Bronchial epithelial cell (primary cell): Measurements from ENCODE around the gene SCNN1A. TPM values are rescaled to one million over a fixed set of nuclear protein-coding genes. Genes with fewer than 3 reads are reported as not detected.
A peak's percentile ranks its signal among the peaks of the same experiment; 100 is the strongest.

Experiments used
- DNase-seq: peaks from one replicate; pipeline ENCODE4 v3.0.0-alpha.2; 2010; ENCODE audit warnings: low read depth
- FAIRE-seq: peaks from 2 replicates; lab custom pipeline; 2011; peaks lifted over from hg19 to GRCh38; lab: Jason Lieb, UNC
- H3K27me3 ChIP-seq: 2 replicates; pipeline ENCODE4 v1.5.1; 2011; ENCODE audit warnings: low read length; ENCODE audit not compliant: control insufficient read depth, insufficient read depth
- H3K36me3 ChIP-seq: 2 replicates; pipeline ENCODE4 v1.5.1; 2011; ENCODE audit warnings: low read length; ENCODE audit not compliant: control insufficient read depth, insufficient read depth
- H3K4me3 ChIP-seq: 2 replicates; pipeline ENCODE4 v1.5.1; 2011; ENCODE audit warnings: mild to moderate bottlenecking, low read depth, low read length, control low read depth
- total RNA-seq: library from RNA; depleted of rRNA; stranded (reverse); fragments of >200 nt; gene quantifications from 2 replicates; pipeline ENCODE4 v1.2.1, GENCODE V29; 2014
- TF ChIP-seq, protein P1 (sequence below): IDR thresholded peaks from 2 replicates; pipeline ENCODE4 v1.5.1; 2011; ENCODE audit warnings: mild to moderate bottlenecking, moderate library complexity, low read length, control low read depth, inconsistent platforms; ENCODE audit not compliant: insufficient read depth, severe bottlenecking

Gene SCNN1A
- total RNA-seq, 1 donor from 2014 or later = 57.7 TPM

DNA sequence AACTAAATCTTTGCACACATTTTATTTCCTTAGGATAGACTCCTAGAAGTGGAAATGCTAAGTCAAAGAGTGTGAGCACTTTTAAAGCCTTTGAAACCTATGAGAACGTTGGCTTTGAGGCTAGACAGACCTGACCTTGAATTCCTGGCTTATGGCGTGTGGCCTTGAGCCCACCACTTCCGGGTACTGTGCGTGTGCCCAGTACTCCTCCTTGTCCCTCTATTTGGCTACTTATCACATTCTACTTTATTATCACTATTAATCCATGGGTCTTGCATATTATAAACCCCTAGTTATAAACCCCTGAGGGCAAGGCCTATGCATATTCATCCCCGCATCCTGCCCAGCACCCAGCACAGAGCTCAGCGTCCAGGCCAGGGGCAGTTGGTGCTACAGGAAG lies 43.4 kb upstream of the SCNN1A start:
- TF ChIP-seq, protein P1, sequence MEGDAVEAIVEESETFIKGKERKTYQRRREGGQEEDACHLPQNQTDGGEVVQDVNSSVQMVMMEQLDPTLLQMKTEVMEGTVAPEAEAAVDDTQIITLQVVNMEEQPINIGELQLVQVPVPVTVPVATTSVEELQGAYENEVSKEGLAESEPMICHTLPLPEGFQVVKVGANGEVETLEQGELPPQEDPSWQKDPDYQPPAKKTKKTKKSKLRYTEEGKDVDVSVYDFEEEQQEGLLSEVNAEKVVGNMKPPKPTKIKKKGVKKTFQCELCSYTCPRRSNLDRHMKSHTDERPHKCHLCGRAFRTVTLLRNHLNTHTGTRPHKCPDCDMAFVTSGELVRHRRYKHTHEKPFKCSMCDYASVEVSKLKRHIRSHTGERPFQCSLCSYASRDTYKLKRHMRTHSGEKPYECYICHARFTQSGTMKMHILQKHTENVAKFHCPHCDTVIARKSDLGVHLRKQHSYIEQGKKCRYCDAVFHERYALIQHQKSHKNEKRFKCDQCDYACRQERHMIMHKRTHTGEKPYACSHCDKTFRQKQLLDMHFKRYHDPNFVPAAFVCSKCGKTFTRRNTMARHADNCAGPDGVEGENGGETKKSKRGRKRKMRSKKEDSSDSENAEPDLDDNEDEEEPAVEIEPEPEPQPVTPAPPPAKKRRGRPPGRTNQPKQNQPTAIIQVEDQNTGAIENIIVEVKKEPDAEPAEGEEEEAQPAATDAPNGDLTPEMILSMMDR = no peak
- no peak overlapping the region for H3K4me3 ChIP-seq
- DNase-seq (no peak), FAIRE-seq (no peak)
- H3K27me3 ChIP-seq = no peaks in the 10 kb centered on the region
- no peaks in the 10 kb centered on the region for H3K36me3 ChIP-seq

DNA sequence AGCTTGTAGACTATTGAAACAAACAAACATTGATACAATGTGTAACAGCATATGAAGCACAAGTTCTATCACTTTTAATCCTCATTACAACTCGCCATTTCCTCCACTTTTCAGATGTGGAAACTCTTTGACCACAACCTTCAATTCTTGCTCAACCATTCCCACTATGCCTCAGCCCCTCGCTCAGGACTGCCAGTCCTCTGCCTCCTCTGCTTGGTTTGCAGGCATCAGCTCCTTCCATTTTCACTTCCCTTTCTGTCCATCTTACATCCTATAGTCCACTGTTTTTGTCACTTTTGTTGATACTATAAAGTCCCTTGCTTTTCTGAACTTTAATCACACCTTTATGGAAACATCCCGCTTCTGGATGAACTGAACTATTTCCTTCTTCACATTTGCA lies 41.2 kb upstream of the SCNN1A start:
- no peaks in the 10 kb centered on the region for H3K36me3 ChIP-seq
- FAIRE-seq = no peak
- TF ChIP-seq, protein P1 = no peak

DNA sequence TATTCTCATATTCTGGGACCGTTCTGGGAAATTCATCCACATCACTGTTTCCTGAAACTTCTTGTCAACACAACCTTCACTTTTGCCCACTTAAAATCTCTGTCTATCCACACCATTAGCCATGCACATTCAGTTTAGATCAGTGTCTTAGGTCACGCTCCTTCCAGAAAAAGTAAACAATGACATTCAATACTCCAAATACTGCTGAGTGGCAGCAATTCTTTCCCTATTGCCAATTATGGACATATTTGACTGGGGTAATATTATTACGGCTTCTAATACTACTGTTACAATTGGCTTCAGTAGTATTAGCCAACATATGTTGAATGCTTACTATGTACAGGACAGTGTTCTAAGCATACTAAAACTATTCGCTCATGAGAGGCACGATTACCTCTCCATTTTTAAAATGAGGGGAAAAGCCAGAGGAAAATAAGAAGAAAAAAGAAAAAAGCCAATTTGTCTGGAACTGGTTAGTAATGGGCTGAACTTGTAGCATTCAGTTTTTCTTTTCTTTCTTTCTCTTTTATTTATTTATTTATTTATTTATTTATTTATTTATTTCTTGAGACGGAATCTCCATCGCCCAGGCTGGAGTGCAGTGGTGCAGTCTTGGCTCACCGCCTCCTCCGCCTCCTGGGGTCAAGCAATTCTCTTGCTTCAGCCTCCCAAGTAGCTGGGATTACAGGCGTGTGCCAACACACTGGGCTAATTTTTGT lies 32.0 kb upstream of the SCNN1A start:
- TF ChIP-seq, protein P1 = no peak
- Histone ChIP-seq H3K36me3 (no peaks in the 10 kb centered on the region), H3K27me3 (no peaks in the 10 kb centered on the region), H3K4me3 (no peak overlapping the region)
- DNase-seq (no peak), FAIRE-seq (no peak)

More for the DNA sequence above, 41.2 kb upstream of the SCNN1A start:
- Histone ChIP-seq H3K4me3 (no peak overlapping the region), H3K27me3 (no peaks in the 10 kb centered on the region)
- no peak for DNase-seq

DNA sequence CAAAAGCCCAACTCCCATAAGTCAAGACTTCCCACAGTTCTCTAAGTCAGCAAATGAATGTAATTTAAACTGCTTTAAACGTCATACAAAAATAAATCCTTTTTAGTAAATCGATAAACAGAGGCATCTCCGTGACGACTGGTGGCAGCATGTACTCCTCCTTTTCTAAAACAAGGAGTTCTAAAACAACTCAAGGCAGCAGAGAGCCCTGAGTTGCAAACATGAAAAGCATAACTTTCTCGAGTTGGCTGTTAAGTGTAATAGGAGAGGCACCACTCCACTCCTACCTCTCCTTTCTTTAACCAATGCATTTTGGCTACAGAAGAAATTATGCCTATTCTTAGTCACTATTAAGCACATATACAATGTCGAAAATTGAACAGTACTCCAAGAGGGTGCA lies 30.6 kb upstream of the SCNN1A start:
- FAIRE-seq = peak; percentile 18
- no peak for DNase-seq
- Histone ChIP-seq H3K36me3 (no peaks in the 10 kb centered on the region), H3K27me3 (no peaks in the 10 kb centered on the region), H3K4me3 (no peak overlapping the region)
- TF ChIP-seq, protein P1 = no peak

DNA sequence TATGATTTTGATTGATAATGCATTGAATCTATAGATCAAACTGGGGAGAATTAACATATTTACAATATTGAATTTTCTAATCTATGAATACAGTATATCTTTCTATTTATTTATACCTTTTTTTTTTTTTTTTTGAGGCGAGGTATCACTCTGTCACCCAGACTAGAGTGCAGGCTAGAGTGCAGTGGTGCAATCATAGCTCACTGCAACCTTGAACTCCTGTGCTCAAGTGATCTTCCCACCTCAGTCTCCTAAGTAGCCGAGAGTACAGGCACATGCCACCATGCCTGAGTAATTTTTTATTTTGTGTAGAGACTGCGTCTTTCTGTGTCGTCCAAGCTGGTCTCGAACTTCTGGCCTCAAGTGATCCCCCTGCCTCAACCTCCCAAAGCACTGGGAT lies 29.0 kb upstream of the SCNN1A start:
- FAIRE-seq = no peak
- H3K4me3 ChIP-seq = no peak overlapping the region
- TF ChIP-seq, protein P1 = no peak
- no peaks in the 10 kb centered on the region for H3K27me3 ChIP-seq
- no peak for DNase-seq
- no peaks in the 10 kb centered on the region for H3K36me3 ChIP-seq
